ENCODE results near the gene PANX3.

Gene PANX3

DNA sequence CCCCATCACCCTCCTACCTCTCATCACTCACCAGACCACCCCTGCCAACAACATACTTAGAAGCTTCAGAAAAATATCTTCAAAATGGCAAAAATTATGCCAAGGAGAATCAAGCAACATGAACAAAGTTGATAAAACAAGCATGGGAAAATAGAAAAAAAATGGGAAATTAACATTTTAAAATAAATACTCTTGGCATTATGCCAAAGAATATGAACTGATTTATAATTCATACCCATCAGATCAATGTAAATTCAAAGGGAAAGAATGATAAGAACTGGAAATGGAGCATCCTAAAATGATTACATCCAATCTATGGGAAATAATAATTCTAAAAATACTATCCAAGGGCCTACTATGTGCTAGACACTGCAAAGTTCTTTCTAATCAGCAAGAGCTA lies 50.3 kb downstream of the PANX3 start:
- no peak for DNase-seq

DNA sequence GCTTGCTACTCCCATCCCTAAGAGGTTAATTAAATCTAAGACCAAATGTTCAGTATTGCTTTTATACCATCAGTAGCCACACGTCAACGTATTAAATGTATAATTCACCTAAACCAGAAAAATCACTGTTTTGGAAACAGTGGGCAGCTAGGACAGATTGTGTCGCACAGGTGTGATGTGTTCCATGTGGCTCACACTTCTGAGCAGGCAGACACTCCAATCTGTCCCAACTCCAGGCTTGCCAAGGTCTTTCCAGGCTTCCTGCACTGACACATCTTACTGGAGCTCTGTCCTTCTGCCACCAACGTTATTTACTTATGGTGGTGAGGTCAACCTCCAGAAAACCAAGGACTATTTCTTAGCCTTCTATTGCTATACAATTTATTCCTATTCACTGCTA lies 50.9 kb downstream of the PANX3 start:
- DNase-seq: no peak

DNA sequence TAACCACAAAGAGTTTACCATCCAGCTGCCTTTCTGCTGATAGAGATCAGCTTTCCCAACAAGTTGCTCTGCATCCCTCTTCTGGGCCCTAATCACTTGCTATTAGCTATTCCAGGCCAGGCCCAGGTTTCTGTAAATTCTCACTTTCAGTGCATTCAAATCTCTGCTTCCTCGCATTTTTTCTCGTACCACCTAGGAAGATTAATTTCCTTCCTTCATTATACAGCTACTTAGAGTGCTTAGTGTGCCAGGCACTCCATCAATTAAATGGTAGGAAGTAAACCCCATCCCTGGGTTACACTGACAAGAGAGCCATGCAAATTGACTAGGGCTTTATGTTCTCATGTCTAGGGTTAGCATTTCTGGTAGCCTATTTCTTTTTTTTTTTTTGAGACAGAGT lies 52.6 kb downstream of the PANX3 start:
- no peak for DNase-seq

DNA sequence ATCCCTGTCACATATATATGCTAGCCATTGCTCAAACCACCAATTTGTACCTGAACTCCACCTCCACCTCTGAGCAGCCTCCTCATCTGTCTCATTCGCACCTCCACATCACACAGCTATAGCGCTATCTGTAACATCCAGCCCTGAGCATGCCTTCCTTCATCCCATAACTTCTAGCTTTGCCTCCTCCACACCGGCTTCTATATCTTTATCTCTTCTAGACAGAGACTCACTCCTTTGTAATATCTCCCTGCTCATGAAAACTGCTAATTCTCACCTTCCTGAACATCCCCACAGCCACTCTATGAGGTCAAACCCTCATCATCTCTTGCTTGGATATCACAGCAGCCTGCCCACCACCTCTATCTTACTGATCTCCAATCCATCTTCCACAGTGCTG lies 56.4 kb downstream of the PANX3 start:
- DNase-seq: no peak

DNA sequence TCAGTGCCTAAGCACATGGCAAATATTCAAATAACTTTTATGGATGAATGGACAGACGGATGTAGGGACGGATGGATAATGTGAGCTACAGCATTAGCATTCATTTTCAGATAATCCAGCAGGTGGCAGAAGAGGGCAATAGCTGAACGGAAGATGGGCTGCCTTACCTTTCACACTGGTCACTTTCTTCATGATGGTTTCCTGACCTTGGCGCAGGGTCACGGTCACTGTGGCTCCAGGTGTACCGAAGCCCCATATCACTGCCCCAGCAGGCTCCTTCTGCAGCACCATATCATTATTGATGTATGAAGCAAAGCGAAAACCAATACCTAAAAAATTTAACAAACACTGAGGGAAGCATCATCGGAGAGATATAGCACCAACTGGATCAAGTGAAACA lies 58.0 kb downstream of the PANX3 start:
- DNase-seq: peak; percentile 28
